GM12872 (cell line): ENCODE data around the gene GIN1.

Experiments
- TF ChIP-seq, protein P1 (sequence below): IDR thresholded peaks from 3 replicates; pipeline ENCODE4 v1.5.1; 2011; ENCODE audit warnings: low read depth, mild to moderate bottlenecking, low read length, moderate library complexity; ENCODE audit not compliant: insufficient read depth

GIN1 gene

DNA sequence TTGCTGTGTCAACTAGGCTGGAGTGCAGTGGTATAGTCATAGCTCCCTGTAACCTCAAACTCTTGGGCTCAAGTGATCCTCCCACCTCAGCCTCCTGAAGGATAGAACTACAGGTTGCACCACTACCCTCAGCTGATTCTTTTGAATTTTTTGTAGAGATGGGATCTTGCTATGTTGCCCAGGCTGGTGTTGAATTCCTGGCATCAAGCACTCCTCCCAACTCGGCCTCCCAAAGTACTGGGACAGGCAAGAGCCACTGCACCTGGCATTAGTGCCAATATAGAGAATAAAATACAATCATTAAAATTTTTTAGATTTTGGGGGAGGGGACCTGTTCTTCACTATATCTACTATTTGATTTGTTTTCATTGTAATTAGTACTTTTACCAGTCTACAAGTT is 15.5 kb upstream of the GIN1 start:
- TF ChIP-seq, protein P1, sequence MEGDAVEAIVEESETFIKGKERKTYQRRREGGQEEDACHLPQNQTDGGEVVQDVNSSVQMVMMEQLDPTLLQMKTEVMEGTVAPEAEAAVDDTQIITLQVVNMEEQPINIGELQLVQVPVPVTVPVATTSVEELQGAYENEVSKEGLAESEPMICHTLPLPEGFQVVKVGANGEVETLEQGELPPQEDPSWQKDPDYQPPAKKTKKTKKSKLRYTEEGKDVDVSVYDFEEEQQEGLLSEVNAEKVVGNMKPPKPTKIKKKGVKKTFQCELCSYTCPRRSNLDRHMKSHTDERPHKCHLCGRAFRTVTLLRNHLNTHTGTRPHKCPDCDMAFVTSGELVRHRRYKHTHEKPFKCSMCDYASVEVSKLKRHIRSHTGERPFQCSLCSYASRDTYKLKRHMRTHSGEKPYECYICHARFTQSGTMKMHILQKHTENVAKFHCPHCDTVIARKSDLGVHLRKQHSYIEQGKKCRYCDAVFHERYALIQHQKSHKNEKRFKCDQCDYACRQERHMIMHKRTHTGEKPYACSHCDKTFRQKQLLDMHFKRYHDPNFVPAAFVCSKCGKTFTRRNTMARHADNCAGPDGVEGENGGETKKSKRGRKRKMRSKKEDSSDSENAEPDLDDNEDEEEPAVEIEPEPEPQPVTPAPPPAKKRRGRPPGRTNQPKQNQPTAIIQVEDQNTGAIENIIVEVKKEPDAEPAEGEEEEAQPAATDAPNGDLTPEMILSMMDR: no peak

- TF ChIP-seq, protein P1: no peak
Measured at GRCh38 chr5:103133231-103133630, 13.3 kb upstream of the GIN1 start.

DNA sequence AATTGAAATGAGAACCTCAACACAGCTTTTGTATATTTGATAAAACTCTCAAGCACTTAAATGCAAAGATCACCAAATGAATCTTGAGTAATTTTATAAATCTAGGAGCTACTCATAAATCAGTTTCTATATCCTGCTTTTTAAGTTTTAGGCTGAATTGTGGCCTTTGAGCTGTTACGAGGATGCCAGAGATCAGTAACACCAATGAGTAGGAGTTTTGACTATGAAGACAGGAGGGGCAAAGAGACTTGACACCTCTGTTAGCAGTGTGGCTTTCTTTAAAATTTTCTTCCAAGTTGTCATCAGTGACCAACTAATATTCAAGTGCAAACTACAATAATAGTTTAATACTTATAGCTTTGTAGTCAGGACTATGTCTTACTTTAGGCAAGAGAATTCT is 12.7 kb upstream of the GIN1 start:
- TF ChIP-seq, protein P1: no peak

DNA sequence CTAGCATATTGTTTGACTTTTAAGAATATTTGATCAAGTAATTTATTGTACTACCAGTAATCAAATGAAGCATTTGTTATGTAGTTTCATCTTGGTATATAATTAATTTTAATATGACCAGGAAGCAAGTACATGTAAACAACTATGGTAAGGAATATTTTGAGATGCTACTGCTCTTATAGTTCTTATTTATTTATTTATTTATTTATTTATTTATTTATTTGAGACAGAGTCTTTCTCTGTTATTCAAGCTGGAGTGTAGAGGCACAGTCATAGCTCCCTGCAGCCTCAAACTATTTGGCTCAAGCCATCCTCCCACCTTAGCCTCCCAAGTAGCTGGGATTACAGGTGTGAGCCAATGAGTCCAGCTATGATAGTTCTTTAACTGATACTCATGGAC is 8.3 kb upstream of the GIN1 start:
- TF ChIP-seq, protein P1: no peak

DNA sequence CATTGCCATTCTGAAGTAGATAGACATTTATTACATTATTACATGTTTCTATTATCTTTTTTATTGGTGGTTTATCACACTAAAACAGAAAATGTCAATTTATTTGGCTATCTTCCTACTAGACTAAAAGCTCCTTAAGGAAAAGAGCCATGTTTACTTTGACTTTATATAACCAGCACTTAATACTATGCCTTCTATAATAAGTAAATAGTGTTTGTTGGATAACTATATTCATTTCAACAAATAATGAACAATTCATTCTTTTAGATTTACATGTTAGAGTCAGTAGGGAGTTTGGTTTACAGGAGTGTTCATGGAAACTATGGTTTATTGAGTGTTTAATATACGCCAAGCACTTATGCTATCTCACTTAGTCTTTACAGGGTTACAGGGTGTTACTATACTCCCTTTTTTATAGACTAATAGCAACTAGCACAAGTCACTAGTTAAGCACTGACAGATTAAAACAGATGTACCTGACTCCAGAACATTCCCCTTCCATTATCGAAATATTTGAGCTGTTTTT is 7.4 kb upstream of the GIN1 start:
- TF ChIP-seq, protein P1: no peak

- TF ChIP-seq, protein P1: no peak
Measured at GRCh38 chr5:103126557-103126956, 6.6 kb upstream of the GIN1 start.

DNA sequence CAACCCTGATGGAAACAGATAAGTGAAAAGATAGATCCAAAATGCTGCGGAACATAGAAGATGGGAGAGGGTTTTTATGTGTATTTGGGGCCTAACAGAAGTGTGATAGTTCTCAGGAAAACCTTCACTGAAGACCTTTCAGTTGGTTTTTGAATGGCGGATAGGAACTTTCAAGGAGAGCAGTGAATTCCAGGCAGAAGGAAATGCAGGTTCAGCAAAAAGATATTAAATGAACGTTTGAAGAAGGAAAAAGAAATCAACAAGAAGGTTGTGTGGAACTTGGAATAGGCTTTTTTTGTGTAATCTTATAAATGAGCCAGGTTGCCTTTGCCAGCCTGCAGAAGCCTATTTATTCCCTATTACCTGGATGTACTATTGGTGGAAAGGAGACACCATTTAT is 2.3 kb upstream of the GIN1 start:
- TF ChIP-seq, protein P1: no peak
